K562 (cell line): ENCODE measurements around the gene DDX18. TPM values are rescaled to one million over a fixed set of nuclear protein-coding genes. Genes with fewer than 3 reads are reported as not detected.

ENCODE experiments used
- FOS ChIP-seq: IDR thresholded peaks from 3 replicates; pipeline ENCODE4 v1.6.1; 2011; ENCODE audit not compliant: insufficient read length; ENCODE audit errors: extremely low read depth
- HDAC2 ChIP-seq: fragments of 450-650 bp; IDR thresholded peaks from 2 replicates; pipeline ENCODE4 v1.6.1; 2016; ENCODE audit warnings: mild to moderate bottlenecking
- KLF1 ChIP-seq: fragments of 450-650 bp; IDR thresholded peaks from 2 replicates; pipeline ENCODE4 v1.6.1; 2016; ENCODE audit warnings: missing genetic modification characterization, missing compliant biosample characterization
- PTRF ChIP-seq: fragments of 450-650 bp; IDR thresholded peaks from 2 replicates; pipeline ENCODE4 v1.6.1; 2016; ENCODE audit warnings: mild to moderate bottlenecking, missing genetic modification characterization, missing compliant biosample characterization
- RAD21 ChIP-seq, 2 experiments: fragments of 250-450 bp in 1 of 2; fragments of 450-650 bp in 1 of 2; sonication (Bioruptor Pico) in 1 of 2; formaldehyde crosslinking in 1 of 2; IDR thresholded peaks in 1 of 2; conservative IDR thresholded peaks in 1 of 2; 2 replicates each; pipeline versions ENCODE4 v1.4.0 to v1.8.0; 2020 to 2022; ENCODE audit warnings: mild to moderate bottlenecking in 2 of 2, moderate library complexity in 1 of 2
- RBBP5 ChIP-seq: fragments of 200-600 bp; sonication (generic); IDR thresholded peaks from 2 replicates; pipeline ENCODE4 v1.6.1; 2012; ENCODE audit warnings: borderline replicate concordance, mild to moderate bottlenecking, low read length, control low read depth, inconsistent platforms; ENCODE audit not compliant: insufficient read depth, poor library complexity, severe bottlenecking
- RBM39 ChIP-seq: fragments of 200-400 bp; formaldehyde crosslinking; optimal IDR thresholded peaks from 2 replicates; pipeline ENCODE3; 2018; ENCODE audit warnings: low read depth, low read length
- ZNF124 ChIP-seq: sonication (generic); formaldehyde crosslinking; IDR thresholded peaks from 2 replicates; pipeline ENCODE4 v1.8.1; 2022; ENCODE audit warnings: missing genetic modification reagents
- ZNF699 ChIP-seq: fragments of 250-450 bp; sonication (Bioruptor Pico); IDR thresholded peaks from 2 replicates; pipeline ENCODE4 v1.8.0; 2021; ENCODE audit warnings: mild to moderate bottlenecking, moderate library complexity; ENCODE audit not compliant: insufficient replicate concordance
- ZNF830 ChIP-seq: fragments of 250-450 bp; sonication (Bioruptor Pico); IDR thresholded peaks from 2 replicates; pipeline ENCODE4 v1.5.0; 2021; ENCODE audit warnings: mild to moderate bottlenecking
- polyA plus RNA-seq, 8 experiments: library from polyadenylated mRNA; depleted of rRNA in 4 of 8; stranded (reverse) in 5 of 8; unstranded in 3 of 8; fragments of >200 nt; fragmentation: Nextera tagmentation in 2 of 8; fragmentation: Illumina TruSeq in 1 of 8; extraction: Ambion mirVana in 2 of 8; extraction: Trizol in 1 of 8; gene quantifications; 2 replicates each; pipeline versions ENCODE4 v1.2.1 to v1.2.3, GENCODE V29; 2011 to 2014; ENCODE audit warnings: inconsistent platforms in 1 of 8, missing spikeins in 1 of 8
- total RNA-seq, 7 experiments: library from RNA; depleted of rRNA in 6 of 7; stranded (reverse); fragments of >200 nt in 6 of 7; fragmentation: Illumina TruSeq in 2 of 7; extraction: Trizol in 2 of 7; gene quantifications; 2 replicates each; pipeline versions ENCODE4 v1.2.1 to v1.2.3, GENCODE V29; 2011 to 2021; ENCODE audit warnings: low replicate concordance in 1 of 7
- TF ChIP-seq, protein P1 (sequence below): sonication (generic); formaldehyde crosslinking; IDR thresholded peaks from 2 replicates; pipeline ENCODE4 v1.8.1; 2023; ENCODE audit warnings: missing genetic modification reagents, mild to moderate bottlenecking, borderline replicate concordance
- TF ChIP-seq, protein P2 (sequence below): sonication (generic); formaldehyde crosslinking; IDR thresholded peaks from 2 replicates; pipeline ENCODE4 v1.4.0; 2020; ENCODE audit warnings: mild to moderate bottlenecking, missing genetic modification reagents
- TF ChIP-seq, protein P3 (sequence below): fragments of 450-650 bp; IDR thresholded peaks from 2 replicates; pipeline ENCODE4 v1.6.1; 2014; ENCODE audit warnings: low read depth, mild to moderate bottlenecking, moderate library complexity, borderline replicate concordance
- TF ChIP-seq, protein P4 (sequence below): fragments of 450-650 bp; formaldehyde crosslinking; IDR thresholded peaks from 2 replicates; pipeline ENCODE4 v1.4.0; 2022; ENCODE audit warnings: mild to moderate bottlenecking, moderate library complexity
- TF ChIP-seq, protein P5 (sequence below): fragments of 450-650 bp; formaldehyde crosslinking; IDR thresholded peaks from 2 replicates; pipeline ENCODE4 v1.4.0; 2022; ENCODE audit warnings: missing genetic modification characterization

The DDX18 gene
- total and polyA plus RNA-seq, 9 of the 15 experiments (the other 6 are each of a cell fraction or from before 2014, with no cell fraction given) = 67.9 to 156 (median 116) TPM

DNA sequence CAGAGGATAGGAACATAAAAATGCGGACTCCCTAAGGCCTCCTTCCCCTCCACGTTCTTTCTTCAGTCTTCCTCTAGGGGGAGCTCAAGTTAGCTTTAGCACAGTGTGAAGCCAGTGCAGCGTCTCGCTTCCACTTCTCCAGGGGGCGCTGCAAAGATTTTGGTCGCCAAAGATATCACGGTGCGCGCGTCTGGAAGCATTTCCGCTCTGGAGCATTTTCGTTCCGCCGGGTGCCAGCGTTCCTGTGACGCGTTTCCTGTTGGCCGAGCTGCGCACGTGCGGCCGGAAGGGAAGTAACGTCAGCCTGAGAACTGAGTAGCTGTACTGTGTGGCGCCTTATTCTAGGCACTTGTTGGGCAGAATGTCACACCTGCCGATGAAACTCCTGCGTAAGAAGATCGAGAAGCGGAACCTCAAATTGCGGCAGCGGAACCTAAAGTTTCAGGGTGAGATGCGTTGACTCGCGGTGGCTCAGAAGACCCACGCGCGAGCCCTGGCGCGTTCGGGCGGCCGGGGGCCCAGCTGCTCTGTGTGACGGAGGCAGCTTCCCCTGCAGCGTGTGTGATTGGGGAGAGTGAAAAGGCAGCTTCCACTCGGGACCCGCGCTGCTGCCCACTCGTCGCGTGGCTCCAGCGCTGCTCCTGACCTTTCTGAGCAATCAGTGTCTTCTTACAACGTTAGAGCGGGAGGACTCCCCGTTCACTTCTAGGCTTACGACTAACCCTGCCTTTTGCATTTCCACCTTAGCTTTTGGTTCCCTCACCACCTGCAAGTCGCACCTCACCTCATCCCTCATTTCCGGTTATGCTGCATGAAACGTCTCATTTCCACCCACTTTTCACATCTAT is at the start of gene DDX18 (continued):
- TF ChIP-seq, protein P1, sequence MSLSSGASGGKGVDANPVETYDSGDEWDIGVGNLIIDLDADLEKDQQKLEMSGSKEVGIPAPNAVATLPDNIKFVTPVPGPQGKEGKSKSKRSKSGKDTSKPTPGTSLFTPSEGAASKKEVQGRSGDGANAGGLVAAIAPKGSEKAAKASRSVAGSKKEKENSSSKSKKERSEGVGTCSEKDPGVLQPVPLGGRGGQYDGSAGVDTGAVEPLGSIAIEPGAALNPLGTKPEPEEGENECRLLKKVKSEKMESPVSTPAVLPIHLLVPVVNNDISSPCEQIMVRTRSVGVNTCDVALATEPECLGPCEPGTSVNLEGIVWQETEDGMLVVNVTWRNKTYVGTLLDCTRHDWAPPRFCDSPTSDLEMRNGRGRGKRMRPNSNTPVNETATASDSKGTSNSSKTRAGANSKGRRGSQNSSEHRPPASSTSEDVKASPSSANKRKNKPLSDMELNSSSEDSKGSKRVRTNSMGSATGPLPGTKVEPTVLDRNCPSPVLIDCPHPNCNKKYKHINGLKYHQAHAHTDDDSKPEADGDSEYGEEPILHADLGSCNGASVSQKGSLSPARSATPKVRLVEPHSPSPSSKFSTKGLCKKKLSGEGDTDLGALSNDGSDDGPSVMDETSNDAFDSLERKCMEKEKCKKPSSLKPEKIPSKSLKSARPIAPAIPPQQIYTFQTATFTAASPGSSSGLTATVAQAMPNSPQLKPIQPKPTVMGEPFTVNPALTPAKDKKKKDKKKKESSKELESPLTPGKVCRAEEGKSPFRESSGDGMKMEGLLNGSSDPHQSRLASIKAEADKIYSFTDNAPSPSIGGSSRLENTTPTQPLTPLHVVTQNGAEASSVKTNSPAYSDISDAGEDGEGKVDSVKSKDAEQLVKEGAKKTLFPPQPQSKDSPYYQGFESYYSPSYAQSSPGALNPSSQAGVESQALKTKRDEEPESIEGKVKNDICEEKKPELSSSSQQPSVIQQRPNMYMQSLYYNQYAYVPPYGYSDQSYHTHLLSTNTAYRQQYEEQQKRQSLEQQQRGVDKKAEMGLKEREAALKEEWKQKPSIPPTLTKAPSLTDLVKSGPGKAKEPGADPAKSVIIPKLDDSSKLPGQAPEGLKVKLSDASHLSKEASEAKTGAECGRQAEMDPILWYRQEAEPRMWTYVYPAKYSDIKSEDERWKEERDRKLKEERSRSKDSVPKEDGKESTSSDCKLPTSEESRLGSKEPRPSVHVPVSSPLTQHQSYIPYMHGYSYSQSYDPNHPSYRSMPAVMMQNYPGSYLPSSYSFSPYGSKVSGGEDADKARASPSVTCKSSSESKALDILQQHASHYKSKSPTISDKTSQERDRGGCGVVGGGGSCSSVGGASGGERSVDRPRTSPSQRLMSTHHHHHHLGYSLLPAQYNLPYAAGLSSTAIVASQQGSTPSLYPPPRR (CRISPR knock-in tag) = 0 out of 2 replicates have a peak, but pooled peaks have one; percentile 22
- TF ChIP-seq RBBP5 = peak; percentile 90
- TF ChIP-seq ZNF830 (CRISPR knock-in tag) = no peak
- no peak for TF ChIP-seq PTRF (tag)
- TF ChIP-seq, protein P2, sequence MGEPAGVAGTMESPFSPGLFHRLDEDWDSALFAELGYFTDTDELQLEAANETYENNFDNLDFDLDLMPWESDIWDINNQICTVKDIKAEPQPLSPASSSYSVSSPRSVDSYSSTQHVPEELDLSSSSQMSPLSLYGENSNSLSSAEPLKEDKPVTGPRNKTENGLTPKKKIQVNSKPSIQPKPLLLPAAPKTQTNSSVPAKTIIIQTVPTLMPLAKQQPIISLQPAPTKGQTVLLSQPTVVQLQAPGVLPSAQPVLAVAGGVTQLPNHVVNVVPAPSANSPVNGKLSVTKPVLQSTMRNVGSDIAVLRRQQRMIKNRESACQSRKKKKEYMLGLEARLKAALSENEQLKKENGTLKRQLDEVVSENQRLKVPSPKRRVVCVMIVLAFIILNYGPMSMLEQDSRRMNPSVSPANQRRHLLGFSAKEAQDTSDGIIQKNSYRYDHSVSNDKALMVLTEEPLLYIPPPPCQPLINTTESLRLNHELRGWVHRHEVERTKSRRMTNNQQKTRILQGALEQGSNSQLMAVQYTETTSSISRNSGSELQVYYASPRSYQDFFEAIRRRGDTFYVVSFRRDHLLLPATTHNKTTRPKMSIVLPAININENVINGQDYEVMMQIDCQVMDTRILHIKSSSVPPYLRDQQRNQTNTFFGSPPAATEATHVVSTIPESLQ (CRISPR knock-in tag) = no peak; the same call in 1 of the 2 replicates
- 0 out of 2 replicates have a peak, but pooled peaks have one; percentile 46 for TF ChIP-seq KLF1 (tag)
- TF ChIP-seq, protein P3, sequence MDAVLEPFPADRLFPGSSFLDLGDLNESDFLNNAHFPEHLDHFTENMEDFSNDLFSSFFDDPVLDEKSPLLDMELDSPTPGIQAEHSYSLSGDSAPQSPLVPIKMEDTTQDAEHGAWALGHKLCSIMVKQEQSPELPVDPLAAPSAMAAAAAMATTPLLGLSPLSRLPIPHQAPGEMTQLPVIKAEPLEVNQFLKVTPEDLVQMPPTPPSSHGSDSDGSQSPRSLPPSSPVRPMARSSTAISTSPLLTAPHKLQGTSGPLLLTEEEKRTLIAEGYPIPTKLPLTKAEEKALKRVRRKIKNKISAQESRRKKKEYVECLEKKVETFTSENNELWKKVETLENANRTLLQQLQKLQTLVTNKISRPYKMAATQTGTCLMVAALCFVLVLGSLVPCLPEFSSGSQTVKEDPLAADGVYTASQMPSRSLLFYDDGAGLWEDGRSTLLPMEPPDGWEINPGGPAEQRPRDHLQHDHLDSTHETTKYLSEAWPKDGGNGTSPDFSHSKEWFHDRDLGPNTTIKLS = peak; percentile 89
- peak; percentile 76 for TF ChIP-seq RBM39
- TF ChIP-seq, protein P4, sequence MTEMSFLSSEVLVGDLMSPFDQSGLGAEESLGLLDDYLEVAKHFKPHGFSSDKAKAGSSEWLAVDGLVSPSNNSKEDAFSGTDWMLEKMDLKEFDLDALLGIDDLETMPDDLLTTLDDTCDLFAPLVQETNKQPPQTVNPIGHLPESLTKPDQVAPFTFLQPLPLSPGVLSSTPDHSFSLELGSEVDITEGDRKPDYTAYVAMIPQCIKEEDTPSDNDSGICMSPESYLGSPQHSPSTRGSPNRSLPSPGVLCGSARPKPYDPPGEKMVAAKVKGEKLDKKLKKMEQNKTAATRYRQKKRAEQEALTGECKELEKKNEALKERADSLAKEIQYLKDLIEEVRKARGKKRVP (CRISPR knock-in tag) = no peak
- TF ChIP-seq ZNF124 (CRISPR knock-in tag) = no peak
- peak; percentile 81 for TF ChIP-seq HDAC2
- TF ChIP-seq, protein P5, sequence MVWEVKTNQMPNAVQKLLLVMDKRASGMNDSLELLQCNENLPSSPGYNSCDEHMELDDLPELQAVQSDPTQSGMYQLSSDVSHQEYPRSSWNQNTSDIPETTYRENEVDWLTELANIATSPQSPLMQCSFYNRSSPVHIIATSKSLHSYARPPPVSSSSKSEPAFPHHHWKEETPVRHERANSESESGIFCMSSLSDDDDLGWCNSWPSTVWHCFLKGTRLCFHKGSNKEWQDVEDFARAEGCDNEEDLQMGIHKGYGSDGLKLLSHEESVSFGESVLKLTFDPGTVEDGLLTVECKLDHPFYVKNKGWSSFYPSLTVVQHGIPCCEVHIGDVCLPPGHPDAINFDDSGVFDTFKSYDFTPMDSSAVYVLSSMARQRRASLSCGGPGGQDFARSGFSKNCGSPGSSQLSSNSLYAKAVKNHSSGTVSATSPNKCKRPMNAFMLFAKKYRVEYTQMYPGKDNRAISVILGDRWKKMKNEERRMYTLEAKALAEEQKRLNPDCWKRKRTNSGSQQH (CRISPR knock-in tag) = 0 out of 2 replicates have a peak, but pooled peaks have one; percentile 66
- TF ChIP-seq FOS = no peak
- TF ChIP-seq RAD21 (CRISPR knock-in tag; conservative IDR thresholded peaks at IDR 0.05 in 1 of 2, IDR thresholded peaks at IDR 0.05 in 1 of 2) = peak; percentile 66 to 69
- TF ChIP-seq ZNF699 (CRISPR knock-in tag) = no peak
